GM19324 (cell line): ENCODE results near the gene SIT1.
"Not testable (repeated sequence)": the region's sequence is repeated elsewhere in the genome, so short reads cannot be mapped to it uniquely, and the experiment has no call there.

Experiments
- ATAC-seq: cut with Tn5 transposase; IDR thresholded peaks from one replicate; pipeline ENCODE4 v1.9.1; 2021; ENCODE audit warnings: mild to moderate bottlenecking, moderate library complexity; ENCODE audit not compliant: unreplicated experiment, low FRiP score

Gene SIT1

DNA sequence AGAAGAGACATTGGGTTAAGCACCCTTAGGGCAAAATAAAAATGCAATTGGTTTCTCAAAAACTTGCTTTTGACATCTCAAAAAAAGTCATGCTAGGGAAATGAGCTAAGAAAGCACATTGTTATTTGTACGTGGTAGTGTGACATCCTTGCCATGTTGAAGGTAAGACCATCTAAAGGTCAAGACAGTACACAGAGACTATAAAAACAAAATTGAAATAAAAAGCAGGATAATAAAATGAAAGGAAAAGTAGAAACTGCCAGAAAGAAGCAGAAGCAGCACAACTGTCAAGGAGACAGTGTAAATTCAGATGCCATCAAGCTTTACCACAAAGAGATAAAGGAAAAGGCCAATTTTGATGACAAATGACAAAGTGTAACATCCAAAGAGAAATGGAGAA, 11.5 kb downstream of the SIT1 start:
- not testable (repeated sequence) for ATAC-seq

DNA sequence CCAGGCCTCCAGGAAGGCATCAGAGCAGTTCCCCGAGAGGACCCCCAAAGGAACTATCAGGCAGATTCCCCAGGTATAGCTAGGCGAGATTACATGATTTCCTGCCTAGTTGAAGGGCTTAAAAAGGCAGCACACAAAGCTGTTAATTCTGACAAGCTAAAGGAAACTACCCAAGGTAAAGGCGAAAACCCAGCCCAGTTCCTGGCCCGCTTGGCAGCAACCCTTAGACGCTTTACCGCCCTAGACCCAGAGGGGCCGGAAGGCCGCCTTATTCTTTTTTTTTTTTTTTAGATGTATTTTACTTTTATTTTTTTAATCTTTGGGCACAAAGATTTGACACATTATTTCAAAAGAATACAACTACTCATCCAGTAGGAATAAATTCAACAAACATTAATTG, 12.0 kb downstream of the SIT1 start:
- ATAC-seq, result not testable (repeated sequence)

GRCh38 chr9:35637427-35637955, 13.2 kb downstream of the SIT1 start:
- not testable (repeated sequence) for ATAC-seq

GRCh38 chr9:35636877-35637246, 13.9 kb downstream of the SIT1 start:
- not testable (repeated sequence) for ATAC-seq

DNA sequence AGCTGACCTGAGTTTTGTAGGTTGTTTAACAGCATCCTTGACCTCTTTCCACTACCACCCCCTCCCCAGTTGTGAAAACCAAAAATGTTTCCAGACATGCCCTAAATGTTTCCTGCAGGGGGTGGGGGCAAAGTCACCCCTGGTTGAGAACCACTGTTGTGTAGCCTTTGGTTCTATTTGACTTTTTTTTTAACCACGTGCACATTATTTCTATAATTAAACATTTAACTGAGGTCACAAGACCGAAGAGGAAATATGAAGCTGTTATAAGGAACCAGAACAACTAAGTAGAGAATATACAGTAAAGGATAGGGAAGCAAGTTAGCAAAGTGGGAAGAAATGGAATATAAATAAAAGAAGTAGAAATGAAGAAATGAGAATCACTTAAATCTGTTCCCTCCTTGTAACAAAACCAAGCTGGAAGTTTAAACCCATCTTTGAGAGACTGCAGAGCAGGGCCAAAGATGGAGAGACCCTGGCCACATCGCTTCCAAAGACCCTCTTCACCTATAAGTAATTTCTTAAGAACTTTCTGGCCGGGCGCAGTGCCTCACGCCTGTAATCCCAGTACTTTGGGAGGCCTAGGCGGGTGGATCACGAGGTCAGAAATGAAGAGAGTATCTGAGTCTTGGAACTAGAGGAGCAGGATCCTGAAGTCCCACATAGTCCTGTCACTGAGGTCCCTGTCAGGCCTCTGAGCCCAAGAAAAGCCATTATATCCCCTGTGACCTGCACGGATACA, 14.4 kb downstream of the SIT1 start:
- no peak for ATAC-seq

GRCh38 chr9:35635730-35636129, 15.0 kb downstream of the SIT1 start:
- no peak for ATAC-seq

- ATAC-seq, result no peak
Observed at GRCh38 chr9:35629597-35629996, 21.1 kb downstream of the SIT1 start.

DNA sequence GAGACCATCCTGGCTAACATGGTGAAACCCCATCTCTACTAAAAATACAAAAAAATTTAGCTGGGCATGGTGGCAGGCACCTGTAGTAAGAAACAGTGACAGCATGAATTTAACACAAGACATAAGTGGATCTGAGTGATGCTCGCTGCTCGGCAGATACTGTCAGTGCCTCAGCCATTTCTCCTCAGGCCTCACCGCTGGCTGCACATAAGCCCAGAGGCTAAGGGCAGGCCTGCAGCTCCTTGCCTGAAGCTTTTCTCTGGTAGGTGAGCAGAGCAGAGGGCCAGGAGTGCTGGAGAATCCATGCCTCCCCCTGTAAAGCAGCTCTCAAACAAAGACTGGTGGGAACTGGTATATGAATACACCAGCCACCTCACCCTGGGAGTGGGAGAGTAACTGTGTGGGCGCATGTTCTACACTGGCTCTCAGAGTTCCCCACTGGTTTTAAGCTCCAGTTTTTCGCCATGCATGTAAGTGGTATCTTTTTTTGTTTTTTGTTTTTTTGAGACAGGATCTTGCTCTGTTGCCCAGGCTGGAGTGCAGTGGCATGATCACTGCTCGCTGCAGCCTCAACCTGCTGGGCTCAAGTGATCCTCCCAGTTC, 22.2 kb downstream of the SIT1 start:
- ATAC-seq, result no peak

DNA sequence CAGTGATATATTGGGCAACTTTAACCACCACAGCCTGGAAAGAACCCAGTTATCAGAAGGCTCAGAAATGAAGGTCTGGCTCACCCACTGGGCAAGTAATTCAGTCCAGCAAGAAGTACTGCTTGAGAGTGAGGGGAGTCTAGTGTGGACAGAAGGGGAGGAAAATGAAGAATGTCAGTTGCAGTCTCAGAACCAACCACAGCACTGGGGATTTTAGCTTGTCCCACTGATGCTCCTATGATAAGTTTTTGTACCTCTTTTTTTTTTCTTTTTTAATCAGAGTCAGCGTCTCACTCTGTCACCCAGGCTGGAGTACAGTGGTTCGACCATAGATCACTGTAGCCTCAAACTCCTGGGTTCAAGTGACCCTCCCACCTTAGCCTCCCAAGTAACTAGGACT, 23.2 kb downstream of the SIT1 start:
- no peak for ATAC-seq

DNA sequence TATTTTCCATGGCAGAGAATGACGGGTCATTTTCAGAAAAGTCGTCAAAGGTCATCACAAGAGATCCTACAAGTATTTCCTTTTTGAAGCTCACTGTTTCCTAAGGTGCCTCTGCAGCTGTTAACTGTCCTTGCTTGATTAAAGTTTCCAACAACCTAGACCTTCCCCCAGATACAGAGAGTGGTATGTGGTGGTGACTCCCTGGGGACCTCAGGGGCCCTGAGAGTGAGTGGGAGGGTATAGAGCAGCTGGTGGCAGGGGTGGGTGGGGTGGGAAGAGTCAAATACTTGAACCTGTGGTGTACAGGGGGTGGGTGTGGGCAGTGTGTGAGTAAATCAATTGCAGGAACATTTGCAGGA, 31.0 kb downstream of the SIT1 start:
- peak; percentile 48 for ATAC-seq

DNA sequence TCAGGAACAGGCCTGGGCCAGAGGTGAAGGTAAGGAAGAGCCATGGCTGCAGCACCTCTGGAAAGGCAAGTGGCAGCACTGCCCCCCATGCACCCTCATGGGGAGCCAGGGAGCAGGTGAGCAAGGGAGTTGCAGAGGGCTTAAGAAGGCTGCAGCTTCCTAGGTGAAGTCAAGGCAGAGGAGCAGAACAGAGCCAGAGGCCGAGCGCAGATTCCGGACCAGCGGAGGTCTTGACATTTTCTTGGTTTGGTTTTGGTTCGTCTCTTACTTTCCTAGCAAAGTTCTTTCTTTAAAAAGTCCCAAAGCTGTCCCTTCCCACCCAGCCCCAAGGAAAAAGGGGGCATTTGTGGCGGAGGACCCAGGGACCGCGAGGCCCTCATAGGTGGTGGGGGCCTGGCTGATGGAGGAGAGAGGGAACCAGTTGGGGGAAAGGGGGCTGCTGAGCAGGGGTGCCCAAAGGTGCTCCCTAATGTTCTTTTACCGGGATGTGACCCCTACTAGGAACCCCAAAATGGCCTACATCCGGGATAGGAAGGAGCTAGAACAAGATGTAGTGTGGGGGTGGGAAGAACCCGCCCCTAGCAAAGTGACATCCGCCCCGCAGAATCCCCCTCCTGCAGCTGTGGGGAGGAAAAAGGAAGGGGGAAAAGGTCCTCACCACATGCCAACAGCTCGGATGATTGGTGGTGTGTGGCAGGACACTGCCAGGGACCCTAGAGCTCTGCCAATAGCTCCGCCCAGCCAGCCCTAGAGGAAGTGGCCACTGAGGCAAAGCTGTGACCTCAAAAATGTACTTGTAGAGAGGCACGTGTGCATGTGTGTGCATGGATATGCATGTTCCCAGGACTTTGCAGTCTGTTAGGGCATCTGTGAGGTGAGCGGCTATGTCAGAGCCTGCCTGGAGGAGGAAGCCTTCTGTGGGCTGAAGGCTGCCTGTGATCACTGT, 31.6 kb downstream of the SIT1 start:
- peak; percentile 41 for ATAC-seq

DNA sequence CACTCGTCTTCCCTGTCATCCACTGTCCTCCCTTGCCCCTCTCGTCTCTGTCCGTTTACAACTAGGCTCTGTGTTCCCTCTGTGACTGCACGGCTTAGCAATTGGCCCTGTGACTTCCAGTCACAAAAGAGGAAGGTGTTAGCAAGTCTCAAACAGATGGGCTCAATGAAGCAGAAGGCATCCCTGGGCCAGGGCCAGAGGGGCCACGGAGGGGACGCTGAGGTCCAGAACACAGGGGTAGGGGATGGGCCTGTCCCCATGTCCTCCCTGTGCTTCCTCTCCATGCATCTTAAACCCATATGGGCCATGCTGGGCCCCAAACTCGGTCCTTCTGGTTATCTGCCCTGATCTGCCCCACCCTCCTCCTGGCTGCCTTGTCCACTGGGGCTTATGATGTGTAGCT, 32.4 kb downstream of the SIT1 start, which contains the start of gene CD72:
Gene CD72 (minus strand): TSS at position 89 of the 403 bp plus-strand sequence. CDS start 110 bp downstream, outside the sequence.
- no peak for ATAC-seq

DNA sequence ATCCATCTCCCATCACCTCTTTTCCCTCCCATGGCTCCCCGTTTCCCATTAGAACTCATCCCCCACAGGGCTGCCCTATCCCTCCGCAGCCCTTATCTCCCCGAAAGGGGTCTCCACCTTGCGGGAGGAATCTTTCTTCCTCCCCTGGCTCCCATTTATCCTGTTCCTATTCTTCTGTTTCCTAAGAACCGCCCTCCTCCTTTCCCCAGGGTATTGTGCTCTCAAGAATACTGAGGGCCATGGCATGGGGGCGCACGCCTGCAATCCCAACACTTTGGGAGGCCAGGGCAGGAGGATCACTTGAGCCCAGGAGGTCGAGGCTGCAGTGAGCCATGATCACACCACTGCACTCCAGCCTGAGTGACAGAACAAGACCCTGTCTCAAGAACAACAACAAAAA, 33.2 kb downstream of the SIT1 start:
- ATAC-seq, result no peak

DNA sequence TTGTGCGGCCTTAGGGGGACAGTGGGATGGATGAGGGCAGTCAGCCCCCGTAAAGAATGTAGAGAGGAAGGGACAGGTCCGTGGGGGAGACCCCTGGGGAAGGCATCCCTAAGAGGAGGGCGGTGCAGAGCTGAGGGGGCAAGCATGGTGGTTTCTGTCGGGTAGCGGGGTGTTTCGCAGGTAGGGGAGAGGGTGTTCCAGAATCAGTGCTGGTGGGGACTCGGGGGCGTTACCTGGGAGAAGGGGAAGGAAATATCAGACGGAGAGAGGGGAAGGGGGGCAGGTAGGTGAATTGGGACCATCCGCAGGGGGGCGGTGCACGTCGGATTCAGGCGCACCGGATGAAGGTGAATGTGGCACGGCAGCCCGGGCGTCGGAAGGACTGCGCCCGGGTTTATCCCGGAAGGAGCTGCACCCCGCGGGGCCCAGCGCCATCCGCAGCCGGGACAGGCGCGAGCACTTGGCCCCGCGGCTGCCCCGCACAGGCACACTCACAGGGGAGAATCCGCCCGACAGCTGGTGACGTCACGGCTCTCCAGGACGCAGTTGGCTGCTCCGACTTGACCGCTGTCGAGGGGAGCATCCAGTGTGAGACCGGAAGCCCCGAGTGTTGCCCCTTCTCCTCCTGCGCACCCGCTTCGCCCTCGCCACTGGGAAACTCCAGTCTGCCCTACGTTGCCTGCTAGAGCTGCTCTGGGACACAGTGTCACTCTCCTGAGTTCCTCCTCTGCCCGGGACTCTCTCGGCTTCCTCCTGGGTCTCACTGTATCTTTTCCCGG, 33.9 kb downstream of the SIT1 start:
- ATAC-seq, result no peak

GRCh38 chr9:35615981-35616680, 34.6 kb downstream of the SIT1 start:
- no peak for ATAC-seq

DNA sequence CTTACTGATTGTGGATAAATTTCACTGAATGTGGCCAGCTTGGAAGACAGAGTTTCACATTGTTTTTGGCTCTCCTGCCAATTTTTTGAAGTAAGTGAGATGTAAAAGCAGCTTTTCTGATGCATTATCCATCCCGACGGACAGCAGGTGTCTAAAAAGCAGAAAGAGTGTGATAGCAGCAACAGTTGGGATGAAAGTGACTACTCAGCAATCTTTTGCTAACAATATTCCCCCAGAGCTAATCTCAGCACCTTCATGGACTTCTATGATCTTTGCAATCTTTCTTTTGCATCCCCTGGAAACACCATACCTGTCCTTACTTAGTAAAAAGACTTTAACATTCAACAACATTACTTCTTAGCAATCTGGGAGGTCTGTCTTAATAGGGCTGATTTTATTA, 37.9 kb downstream of the SIT1 start:
- ATAC-seq, result no peak

DNA sequence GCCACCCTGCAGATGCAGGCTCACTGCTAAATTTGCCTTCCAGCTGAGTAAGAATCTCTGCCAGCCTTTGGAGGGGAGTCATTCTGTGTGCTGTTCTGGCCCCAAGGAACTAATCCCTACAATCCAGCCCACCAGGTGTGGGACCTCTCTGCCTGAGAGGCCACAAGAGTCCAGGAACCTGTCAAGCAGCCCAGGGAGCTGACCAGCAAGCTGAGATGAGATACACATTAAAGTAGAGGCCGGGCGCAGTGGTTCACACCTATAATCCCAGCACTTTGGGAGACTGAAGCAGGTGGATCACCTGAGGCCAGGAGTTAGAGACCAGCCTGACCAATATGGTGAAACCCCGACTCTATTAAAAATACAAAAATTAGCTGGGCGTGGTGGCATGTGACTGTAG, 38.7 kb downstream of the SIT1 start:
- ATAC-seq, result not testable (repeated sequence)

DNA sequence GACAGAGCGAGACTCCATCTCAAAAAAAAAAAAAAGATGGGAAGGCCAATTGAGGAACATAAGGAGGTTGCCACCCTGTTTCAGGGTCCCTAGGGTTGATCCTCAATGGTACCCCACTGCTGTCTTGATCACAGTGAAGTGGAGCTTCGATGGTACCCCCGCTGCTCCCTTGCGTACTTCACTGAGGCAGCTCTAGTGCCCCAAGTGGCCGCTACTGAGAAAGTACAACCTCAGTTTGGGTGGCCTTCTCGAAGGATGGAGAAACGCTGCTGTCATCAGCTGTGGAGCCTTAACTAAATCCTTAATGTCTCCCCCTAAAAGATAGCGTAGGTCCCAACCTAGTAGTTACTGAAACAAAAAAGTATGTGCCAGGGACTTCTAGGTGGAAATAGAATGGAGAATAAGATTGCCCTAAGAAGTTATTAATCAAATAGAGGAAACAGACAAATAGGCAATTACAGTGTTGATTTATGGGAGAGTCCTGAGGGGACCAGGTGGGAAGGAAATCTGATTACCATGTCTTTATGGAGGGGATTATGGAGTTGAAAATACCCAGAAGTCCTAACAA, 39.4 kb downstream of the SIT1 start:
- no peak for ATAC-seq

GRCh38 chr9:35609820-35610163, 40.9 kb downstream of the SIT1 start:
- no peak for ATAC-seq
